Fibroblast of mammary gland (primary cell): ENCODE data around the gene UGGT2.

ENCODE experiments used
- DNase-seq: peaks from one replicate; pipeline ENCODE4 v3.0.0-alpha.2; 2010; ENCODE audit warnings: low read depth
- H3K4me3 ChIP-seq: 2 replicates; pipeline ENCODE4 v1.5.1; 2011; ENCODE audit warnings: low read depth, mild to moderate bottlenecking, low read length, moderate library complexity; ENCODE audit not compliant: control insufficient read depth
- CTCF ChIP-seq: conservative IDR thresholded peaks from 2 replicates; pipeline ENCODE4 v1.5.1; 2011; ENCODE audit warnings: low read depth, low read length, inconsistent platforms; ENCODE audit not compliant: control insufficient read depth, insufficient read depth

UGGT2 gene

GRCh38 chr13:95898256-95898655 is 154.9 kb downstream of the UGGT2 start:
- no peak for TF ChIP-seq CTCF
- no peak for DNase-seq
- H3K4me3 ChIP-seq, result no peak overlapping the region

GRCh38 chr13:95896301-95896700 is 156.9 kb downstream of the UGGT2 start:
- no peak for TF ChIP-seq CTCF
- H3K4me3 ChIP-seq, result no peak overlapping the region
- no peak for DNase-seq

GRCh38 chr13:95893861-95894260 is 159.3 kb downstream of the UGGT2 start:
- TF ChIP-seq CTCF, result no peak
- DNase-seq, result no peak
- H3K4me3 ChIP-seq, result no peak overlapping the region

- no peak for DNase-seq
- TF ChIP-seq CTCF, result no peak
- no peak overlapping the region for H3K4me3 ChIP-seq
These were observed 171.1 kb downstream of the UGGT2 start for GRCh38 chr13:95882121-95882520.

- DNase-seq, result no peak
- no peak for TF ChIP-seq CTCF
These were observed 172.9 kb downstream of the UGGT2 start for GRCh38 chr13:95880331-95880730.

GRCh38 chr13:95874286-95874685 is 178.9 kb downstream of the UGGT2 start:
- TF ChIP-seq CTCF, result no peak
- no peak for DNase-seq
- no peak overlapping the region for H3K4me3 ChIP-seq

More at GRCh38 chr13:95880331-95880730, 172.9 kb downstream of the UGGT2 start:
- no peak overlapping the region for H3K4me3 ChIP-seq

GRCh38 chr13:95870421-95870820 is 182.8 kb downstream of the UGGT2 start:
- no peak for TF ChIP-seq CTCF
- no peak for DNase-seq
- no peak overlapping the region for H3K4me3 ChIP-seq
